Measurements from ENCODE around the gene WDR1.
"Not testable (repeated sequence)": the region's sequence is repeated elsewhere in the genome, so short reads cannot be mapped to it uniquely, and the experiment has no call there.

The WDR1 gene

DNA sequence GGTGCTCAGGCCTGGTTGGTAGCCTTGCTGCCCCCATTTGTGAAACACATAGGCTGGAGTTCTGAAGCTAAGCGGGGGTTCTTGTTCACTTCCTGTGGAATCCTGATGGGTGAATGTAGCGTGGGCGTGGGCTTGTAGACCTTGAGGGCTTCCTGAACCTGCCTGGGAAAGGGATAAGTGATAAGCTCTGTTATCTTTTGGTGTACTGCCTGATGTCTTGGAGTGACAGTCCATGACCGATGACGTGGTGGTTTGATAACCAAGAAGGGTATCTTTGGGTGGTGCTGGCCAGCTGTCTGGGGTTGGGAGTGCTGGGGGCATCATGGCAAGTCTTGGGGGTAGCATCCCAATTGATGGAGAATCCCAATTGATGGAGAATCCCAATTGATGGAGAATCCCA lies 17.5 kb upstream of the WDR1 start:
- in situ Hi-C loops (cut with MboI; ENCODE audit: low sequenced_read_pairs), result no loop called here

- in situ Hi-C loops (cut with MboI; ENCODE audit: low sequenced_read_pairs), result no loop called here
These were observed 14.6 kb upstream of the WDR1 start for GRCh38 chr4:10131202-10131601.

DNA sequence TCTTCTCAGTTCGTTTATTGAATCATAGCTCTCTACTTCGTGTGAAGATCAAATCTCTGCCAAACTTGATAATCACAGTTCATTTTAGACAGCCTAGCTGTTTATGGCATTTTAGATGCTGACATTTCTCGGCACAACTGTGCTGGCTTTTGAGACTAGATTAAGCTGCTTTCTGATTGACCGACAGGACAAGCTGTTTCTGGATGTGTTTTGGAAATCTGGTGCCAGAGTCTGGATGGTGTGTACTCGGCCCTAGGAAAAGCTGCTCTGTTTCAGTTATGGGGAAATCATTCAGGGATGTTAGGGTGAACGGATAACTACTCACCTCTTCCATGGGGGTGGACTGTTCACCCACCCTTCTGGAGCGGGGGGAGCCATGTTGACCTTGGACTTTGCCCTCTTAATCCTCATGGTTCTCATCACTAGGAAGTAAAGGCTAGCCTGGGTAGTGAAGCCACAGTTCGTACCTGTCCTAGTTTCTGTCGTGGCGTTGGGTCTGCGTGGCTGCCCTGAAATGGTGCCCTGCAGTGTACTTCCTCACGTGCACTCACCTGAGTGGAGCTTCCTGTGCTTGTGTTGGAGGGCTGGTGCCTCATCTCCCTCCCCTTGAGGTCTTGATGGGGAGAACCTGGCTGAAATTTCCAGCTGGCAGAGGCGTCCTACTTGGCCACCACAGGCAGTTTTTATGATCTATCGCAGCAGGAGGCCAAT lies 13.7 kb upstream of the WDR1 start:
- in situ Hi-C loops (cut with MboI; ENCODE audit: low sequenced_read_pairs), result no loop called here

DNA sequence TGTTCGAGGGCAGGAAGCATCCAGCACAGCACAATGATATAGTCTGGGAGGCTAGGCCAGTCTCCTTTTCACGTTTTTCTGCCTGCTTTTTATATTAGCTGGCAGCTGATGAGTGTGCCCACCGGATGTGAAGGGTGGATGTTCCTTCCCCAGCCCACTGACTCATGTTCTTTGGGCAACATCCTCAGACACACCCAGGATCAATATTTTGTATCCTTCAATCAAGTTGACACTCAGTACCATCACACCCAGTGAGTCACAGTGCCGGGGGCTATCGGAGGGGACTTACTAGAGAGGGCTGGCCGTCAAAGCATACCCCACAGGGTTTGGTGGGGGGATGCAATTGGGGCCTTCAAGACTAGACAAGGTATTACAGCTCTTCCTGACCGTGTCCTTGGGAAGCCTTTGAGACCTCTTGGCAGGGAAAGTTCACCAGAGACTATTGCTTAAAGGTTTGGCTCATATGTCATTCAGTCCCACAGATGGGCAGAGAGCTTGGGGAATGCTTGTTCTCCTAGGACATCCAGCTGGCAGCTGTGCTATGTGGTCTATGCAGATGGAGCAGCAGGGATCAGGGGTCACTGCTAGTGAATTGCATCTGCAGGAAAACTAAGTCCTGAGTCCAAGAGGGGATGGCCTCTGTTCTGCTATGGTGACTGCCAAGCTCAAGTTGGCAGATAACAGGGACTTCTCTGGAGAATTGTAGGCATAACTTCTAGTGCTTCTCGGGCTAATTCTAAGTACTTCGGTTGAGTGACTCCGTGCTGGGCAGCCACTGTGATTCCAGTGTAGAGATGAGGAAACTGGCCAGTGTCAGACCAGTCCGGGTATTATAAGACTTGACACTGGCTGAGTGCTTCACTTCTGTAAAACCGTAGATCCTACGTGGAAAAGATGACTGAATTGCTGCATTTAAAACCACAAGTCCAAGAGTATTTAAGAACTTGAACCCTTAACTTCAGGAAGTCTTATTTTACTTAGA lies 12.9 kb upstream of the WDR1 start:
- in situ Hi-C loops (cut with MboI; ENCODE audit: low sequenced_read_pairs), result no loop called here

- in situ Hi-C loops (cut with MboI; ENCODE audit: low sequenced_read_pairs), result no loop called here
These were observed 12.2 kb upstream of the WDR1 start for GRCh38 chr4:10128761-10129160.

DNA sequence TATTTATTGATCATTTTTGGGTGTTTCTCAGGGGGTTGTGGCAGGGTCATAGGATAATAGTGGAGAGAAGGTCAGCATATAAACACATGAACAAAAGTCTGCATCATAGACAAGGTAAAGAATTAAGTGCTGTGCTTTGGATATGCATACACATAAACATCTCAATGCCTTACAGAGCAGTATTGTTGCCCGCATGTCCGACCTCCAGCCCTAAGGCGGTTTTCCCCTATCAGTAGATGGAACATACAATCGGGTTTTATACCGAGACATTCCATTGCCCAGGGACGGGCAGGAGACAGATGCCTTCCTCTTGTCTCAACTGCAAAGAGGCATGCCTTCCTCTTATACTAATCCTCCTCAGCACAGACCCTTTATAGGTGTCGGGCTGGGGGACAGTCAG lies 10.9 kb upstream of the WDR1 start:
- in situ Hi-C loops (cut with MboI; ENCODE audit: low sequenced_read_pairs), result not testable (repeated sequence)

- in situ Hi-C loops (cut with MboI; ENCODE audit: low sequenced_read_pairs), result no loop called here
These were observed 7.8 kb upstream of the WDR1 start for GRCh38 chr4:10124167-10124930.

GRCh38 chr4:10123227-10124101 lies 6.9 kb upstream of the WDR1 start:
- in situ Hi-C loops (cut with MboI; ENCODE audit: low sequenced_read_pairs), result no loop called here

DNA sequence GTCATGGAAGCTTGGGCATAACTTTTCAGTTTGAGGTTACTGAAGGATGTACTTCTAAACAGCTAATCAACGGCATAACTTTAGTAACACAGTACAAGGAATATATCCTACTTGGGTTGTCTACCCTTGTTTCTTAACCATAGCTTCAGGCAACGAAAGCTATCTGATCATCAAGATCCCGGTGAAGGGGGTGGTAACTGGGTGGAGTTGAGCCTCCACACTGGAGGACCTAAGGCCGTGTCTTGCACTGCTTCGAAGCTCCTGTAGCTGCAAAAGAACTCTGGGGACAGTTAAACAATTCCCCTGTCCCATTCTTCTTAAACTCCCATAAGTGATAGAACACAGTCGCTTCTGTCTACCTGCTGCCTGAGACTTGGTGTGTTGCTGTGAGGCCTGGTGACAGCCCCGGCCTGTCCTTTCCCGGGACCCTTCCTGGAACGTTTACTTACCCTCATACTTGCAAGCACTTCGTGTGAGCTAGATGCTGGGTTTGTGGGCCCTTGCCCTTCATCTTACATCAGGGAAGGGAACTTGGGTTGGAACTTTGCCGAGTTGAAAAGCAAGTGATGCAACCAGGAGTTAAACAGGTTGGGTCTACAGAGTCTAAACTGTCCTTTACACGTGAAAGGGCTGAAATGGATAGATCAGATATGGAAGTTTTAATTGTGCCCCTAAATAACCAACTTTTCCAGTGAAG lies 5.8 kb upstream of the WDR1 start:
- in situ Hi-C loops (cut with MboI; ENCODE audit: low sequenced_read_pairs), result no loop called here

DNA sequence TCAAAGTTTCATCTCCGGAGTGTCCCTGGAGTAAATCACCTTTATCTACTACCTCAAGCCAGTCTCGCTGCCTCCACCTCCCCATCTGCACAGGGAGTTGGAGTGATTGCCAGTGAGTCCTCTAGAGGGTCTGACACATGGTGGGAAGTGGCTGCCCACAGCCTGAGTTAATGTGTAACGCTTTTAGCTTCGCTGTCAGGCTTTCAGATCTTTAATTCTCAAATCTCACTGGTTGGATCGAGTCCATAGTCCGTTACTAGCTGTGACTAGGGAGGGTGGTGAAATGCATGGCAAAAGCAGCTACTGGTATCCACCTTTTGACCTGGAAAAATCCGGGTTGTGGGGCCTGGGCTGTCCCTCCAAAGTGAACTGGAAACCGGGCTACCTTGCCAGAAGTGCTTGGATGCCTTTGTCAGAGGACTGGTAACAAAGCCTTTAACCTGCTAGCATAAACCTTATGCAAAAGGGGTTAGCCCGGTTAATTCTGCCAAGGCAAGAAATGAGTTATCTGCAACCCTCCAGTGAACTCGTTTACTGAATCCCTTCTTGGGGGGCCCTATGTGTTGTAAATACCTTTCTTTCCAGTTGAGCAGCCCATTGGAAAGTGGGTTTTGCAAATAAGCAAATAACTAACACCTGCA lies 5.1 kb upstream of the WDR1 start:
- in situ Hi-C loops (cut with MboI; ENCODE audit: low sequenced_read_pairs), result no loop called here

- in situ Hi-C loops (cut with MboI; ENCODE audit: low sequenced_read_pairs), result no loop called here
These were observed 4.5 kb upstream of the WDR1 start for GRCh38 chr4:10120943-10121567.

- in situ Hi-C loops (cut with MboI; ENCODE audit: low sequenced_read_pairs), result no loop called here
These were observed 3.2 kb upstream of the WDR1 start for GRCh38 chr4:10119773-10120172.

DNA sequence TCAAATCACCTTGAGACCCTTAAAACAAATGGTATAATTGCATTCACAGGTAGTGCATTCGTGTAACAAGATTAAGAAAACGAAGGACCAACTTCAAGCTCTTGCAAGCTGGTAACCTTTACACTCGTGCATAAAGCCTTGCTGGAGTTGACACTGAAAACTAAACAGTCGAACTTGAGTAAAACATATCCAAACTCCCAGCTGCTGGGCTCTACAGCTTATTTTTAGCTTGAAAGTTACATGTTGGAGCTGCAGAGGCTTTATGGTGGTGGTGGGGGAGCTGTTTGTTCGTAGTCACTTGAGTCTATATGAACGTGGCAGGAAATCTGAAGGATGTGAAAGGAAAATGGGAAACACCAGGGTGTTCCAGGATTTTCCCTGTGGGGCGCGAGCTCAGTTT lies 2.7 kb upstream of the WDR1 start:
- in situ Hi-C loops (cut with MboI; ENCODE audit: low sequenced_read_pairs), result no loop called here

DNA sequence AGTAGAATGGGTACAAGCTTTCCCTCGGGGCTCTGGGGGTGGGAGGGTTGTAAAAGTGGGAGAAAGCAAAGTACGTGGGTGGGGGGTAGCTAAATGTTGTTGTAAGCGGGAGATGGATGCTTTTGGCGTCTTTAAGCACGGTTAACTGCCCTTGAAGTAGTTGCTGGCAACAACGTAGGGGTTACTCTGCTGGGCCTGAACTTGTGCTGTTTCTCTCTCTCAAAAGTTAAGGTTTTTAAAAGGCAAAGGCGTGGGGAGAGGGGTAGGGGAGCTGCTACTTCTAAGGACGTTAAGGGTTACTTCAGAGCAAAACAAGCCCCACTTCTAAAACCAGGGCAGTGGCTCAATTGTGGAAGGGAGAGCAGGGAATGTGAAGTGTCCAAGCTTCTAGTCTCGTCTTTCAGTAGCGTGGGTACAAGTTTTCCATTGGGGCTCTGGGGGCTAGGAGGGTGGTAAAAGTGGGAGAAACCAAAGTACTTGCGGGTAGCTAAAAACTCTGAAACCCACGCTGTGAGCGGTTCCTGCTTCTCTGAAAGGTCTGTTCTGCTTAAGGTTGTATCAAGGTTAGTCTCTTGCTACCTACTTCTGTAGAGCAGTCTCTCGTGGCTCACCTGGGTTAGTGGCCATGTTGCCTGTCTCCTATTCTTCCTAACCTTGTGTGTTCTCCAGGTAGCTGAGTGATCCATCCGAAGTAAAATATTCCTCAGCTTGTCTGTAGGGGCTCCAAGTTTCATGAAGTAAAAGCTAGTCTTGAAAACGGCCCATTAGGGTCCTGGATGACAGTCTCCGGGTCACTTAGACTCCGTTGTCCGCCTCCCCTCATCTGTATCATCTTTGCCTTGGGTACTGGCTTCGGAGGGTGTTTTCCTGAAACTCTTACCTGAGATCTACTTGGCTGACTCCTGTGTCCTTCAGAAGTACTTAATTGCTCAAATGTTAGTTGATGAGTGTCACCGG lies 1.7 kb upstream of the WDR1 start:
- in situ Hi-C loops (cut with MboI; ENCODE audit: low sequenced_read_pairs), result no loop called here

DNA sequence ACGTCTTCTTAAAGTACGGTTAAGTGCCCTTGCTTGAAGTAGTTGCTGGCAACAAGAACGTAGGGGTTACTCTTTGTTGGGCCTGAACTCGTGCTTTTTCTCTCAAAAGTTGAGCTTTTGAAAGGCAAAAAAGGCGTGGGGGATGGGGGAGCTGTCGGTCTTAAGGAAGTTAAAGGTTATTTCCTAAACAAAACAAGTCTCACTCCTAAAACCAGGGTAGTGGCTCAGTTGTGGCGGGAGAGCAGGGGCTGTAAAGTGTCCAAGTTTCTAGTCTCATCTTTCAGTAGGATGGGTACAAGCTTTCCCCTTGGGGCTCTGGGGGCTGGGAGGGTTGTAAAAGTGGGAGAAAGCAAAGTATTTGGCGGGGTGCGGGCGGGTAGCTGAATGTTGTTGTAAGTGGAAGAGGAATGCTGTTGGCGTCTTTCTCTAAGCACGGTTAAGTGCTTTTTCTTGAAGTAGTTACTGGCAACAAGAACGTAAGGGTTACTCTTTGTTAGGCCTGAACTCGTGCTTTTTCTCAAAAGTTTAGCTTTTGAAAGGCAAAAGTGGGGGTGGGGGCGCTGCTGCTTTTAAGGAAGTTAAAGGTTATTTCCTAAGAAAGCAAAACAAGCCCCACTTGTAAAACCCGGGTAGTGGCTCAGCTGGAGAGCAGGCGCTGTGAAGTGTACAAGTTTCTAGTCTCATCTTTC lies 904 bp upstream of the WDR1 start:
- in situ Hi-C loops (cut with MboI; ENCODE audit: low sequenced_read_pairs), result no loop called here

DNA sequence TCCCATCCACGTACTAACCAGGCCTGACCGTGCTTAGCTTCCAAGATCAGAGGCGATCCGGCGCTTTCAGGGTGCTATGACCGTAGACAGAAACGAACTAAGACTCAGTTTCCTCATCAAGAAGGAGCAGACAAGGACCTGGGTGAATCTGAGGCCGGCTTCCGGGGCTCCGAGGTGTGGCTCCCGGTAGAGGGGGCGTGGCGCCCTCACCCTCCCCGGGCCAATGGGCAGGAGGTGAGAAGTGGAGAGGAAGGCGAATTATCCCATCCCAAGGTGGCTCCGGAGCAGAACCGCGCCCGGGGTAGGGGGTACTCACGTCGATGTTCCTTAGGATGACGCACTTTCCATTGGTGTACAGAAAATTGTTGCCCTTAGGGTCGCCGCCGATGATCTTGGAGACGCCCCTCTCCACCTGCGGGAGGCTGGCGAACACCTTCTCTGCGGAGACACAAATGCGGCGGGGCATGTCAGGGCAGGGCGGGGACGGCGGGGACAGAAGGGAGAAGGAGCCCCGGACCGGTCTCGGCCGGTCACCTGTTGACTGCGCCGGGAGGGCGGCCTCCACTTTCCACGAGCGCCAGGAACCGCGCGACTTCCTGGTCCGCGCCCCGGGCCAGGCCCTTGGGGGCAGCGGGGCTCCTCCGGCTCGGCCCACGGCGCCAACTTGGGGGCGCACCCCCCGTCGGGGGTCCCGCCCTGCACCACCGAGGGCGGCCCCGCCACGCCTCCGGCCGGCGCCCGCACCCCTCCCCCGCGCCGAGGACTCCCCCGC lies 616 bp downstream of the WDR1 start:
- in situ Hi-C loops (cut with MboI; ENCODE audit: low sequenced_read_pairs), result no loop called here
